A549 (cell line): ENCODE data around the gene UGT1A10.

Experiments used
- CEBPB ChIP-seq, 2 experiments: fragments of >200 bp in 1 of 2; sonication (Bioruptor Twin) in 1 of 2; formaldehyde crosslinking in 1 of 2; IDR thresholded peaks; 2 replicates each; pipeline ENCODE4 v1.6.1; 2012 to 2016
- CHD2 ChIP-seq: fragments of 150-350 bp; IDR thresholded peaks from 2 replicates; pipeline ENCODE4 v1.6.1; 2014; ENCODE audit warnings: low read length; ENCODE audit not compliant: partially characterized antibody
- CHD4 ChIP-seq: fragments of 200-600 bp; sonication (generic); IDR thresholded peaks from 2 replicates; pipeline ENCODE4 v1.6.1; 2016; ENCODE audit warnings: antibody characterized with exemption, mild to moderate bottlenecking, borderline replicate concordance
- ESRRA ChIP-seq: fragments of 150-350 bp; IDR thresholded peaks from 2 replicates; pipeline ENCODE4 v1.6.1; 2014; ENCODE audit warnings: mild to moderate bottlenecking, low read length, borderline replicate concordance
- GATA3 ChIP-seq: IDR thresholded peaks from 2 replicates; pipeline ENCODE4 v1.6.1; 2012; ENCODE audit warnings: borderline replicate concordance
- HOXB13 ChIP-seq: fragments of 250-450 bp; sonication (Bioruptor Pico); IDR thresholded peaks from 2 replicates; pipeline ENCODE4 v1.5.0; 2020; ENCODE audit warnings: low read depth, mild to moderate bottlenecking, moderate library complexity
- JUN ChIP-seq, 2 experiments: fragments of >200 bp; sonication (Bioruptor Twin); formaldehyde crosslinking; IDR thresholded peaks; 2 replicates in 1 of 2; 3 replicates in 1 of 2; pipeline ENCODE4 v1.6.1; 2016 to 2017
- MAFK ChIP-seq: fragments of 450-650 bp; IDR thresholded peaks from 2 replicates; pipeline ENCODE4 v1.6.1; 2014; ENCODE audit not compliant: partially characterized antibody
- POLR2A ChIP-seq: IDR thresholded peaks from 2 replicates; pipeline ENCODE4 v1.6.1; 2012; ENCODE audit warnings: mild to moderate bottlenecking, low read length
- RCOR1 ChIP-seq: fragments of 150-350 bp; IDR thresholded peaks from 2 replicates; pipeline ENCODE4 v1.6.1; 2014; ENCODE audit warnings: antibody characterized with exemption, low read length, low read depth
- RFX5 ChIP-seq: fragments of 450-650 bp; IDR thresholded peaks from 2 replicates; pipeline ENCODE4 v1.7.1; 2014; ENCODE audit warnings: antibody characterized with exemption, mild to moderate bottlenecking, moderate library complexity
- USF2 ChIP-seq: fragments of 450-650 bp; IDR thresholded peaks from 2 replicates; pipeline ENCODE4 v1.6.1; 2014; ENCODE audit warnings: antibody characterized with exemption
- TF ChIP-seq, protein P1 (sequence below): fragments of >200 bp; sonication (Bioruptor Twin); formaldehyde crosslinking; IDR thresholded peaks from 3 replicates; pipeline ENCODE4 v1.5.1; 2016

- no peak for TF ChIP-seq CHD2
- no peak for TF ChIP-seq RCOR1
- no peak for TF ChIP-seq GATA3
- no peak for TF ChIP-seq HOXB13 (CRISPR knock-in tag)
- TF ChIP-seq, protein P1, sequence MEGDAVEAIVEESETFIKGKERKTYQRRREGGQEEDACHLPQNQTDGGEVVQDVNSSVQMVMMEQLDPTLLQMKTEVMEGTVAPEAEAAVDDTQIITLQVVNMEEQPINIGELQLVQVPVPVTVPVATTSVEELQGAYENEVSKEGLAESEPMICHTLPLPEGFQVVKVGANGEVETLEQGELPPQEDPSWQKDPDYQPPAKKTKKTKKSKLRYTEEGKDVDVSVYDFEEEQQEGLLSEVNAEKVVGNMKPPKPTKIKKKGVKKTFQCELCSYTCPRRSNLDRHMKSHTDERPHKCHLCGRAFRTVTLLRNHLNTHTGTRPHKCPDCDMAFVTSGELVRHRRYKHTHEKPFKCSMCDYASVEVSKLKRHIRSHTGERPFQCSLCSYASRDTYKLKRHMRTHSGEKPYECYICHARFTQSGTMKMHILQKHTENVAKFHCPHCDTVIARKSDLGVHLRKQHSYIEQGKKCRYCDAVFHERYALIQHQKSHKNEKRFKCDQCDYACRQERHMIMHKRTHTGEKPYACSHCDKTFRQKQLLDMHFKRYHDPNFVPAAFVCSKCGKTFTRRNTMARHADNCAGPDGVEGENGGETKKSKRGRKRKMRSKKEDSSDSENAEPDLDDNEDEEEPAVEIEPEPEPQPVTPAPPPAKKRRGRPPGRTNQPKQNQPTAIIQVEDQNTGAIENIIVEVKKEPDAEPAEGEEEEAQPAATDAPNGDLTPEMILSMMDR = no peak
- no peak for TF ChIP-seq CHD4
- no peak for TF ChIP-seq MAFK
- TF ChIP-seq JUN (IDR thresholded peaks at IDR 0.05) = no peak
- TF ChIP-seq USF2 = no peak
- no peak for TF ChIP-seq POLR2A
- no peak for TF ChIP-seq ESRRA
- no peak for TF ChIP-seq RFX5
- no peak for TF ChIP-seq CEBPB (IDR thresholded peaks at IDR 0.05)
Measured at GRCh38 chr2:233689031-233689430, 52.8 kb downstream of the UGT1A10 start.
